OCI-M2 (cell line): Measurements from ENCODE around the gene TP63.

ENCODE experiments used
- DNase-seq: peaks from one replicate; lab custom pipeline; 2025; ENCODE audit not compliant: unreplicated experiment; lab: John Stamatoyannopoulos, UW

TP63 gene

DNA sequence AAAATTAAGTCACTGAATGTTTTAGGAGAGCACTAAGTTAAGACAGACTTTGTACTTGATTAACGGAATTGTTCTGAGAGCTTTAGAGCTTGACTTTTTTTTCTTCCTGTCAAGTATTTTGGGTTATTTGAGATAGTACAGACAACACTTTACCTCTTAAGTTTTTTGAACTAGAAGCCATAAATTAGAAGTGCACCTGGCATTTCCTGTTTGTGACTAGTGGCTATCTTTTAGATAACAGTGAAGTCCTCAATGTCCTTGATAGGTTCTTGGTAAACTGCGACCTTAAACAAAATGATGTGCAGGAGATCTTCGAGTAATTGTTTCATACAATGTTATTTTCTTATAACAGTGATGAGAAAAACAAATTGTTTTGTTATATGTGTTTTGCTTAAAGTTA, 213.9 kb downstream of the TP63 start:
- no peak for DNase-seq

DNA sequence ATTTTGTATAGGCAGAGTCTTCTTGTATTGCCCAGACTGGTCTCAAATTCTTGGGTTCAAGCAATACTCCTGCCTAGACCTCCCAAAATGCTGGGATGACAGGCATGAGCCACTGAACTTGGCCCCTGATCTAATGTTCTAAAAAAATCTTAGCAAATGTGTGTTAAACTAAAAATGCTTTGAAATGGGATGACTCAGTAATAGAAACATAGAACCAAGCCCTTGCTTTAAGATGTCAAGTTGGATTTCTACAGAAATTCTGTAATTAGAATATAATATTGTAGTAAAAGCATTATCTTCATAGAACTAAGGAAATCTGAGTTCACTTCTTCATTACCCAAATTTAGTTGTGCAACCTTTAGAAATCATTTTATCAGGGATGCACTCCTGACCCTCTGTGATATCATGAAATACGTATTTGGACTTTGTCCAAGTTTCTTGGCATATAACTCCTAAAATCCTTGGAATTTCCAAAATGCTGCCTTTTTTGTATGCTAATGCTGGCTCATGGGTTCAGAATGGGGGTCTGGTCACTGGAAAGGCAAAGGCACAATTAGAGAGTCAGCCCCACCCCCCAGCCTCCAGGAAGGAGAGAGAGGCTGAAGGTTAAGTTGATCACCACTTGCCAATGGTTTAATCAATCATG, 217.3 kb downstream of the TP63 start:
- no peak for DNase-seq

GRCh38 chr3:189849262-189849661, 218.1 kb downstream of the TP63 start:
- no peak for DNase-seq

DNA sequence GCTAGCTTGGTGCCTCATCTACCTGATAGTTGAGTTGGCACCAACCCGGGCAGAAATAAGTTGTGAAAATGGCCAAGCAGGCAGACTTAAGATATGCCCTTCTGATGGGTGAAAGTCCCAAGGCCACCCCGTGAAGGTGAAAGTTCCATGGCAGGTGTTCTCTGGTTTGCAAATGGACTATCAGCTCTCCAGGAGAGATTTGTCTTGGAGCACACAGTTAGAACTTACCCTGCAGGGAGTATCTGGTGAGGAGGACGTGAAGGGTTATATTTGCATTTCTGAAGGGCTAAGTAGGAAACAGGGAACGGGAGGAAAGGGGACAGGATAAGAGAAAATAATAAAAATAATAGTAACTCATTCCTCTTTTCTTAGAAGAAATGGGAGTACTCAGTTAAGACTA, 220.5 kb downstream of the TP63 start:
- DNase-seq: no peak

- no peak for DNase-seq
Observed at GRCh38 chr3:189853906-189854305, 222.7 kb downstream of the TP63 start.

- DNase-seq: no peak
Observed at GRCh38 chr3:189860296-189860695, 229.1 kb downstream of the TP63 start.

DNA sequence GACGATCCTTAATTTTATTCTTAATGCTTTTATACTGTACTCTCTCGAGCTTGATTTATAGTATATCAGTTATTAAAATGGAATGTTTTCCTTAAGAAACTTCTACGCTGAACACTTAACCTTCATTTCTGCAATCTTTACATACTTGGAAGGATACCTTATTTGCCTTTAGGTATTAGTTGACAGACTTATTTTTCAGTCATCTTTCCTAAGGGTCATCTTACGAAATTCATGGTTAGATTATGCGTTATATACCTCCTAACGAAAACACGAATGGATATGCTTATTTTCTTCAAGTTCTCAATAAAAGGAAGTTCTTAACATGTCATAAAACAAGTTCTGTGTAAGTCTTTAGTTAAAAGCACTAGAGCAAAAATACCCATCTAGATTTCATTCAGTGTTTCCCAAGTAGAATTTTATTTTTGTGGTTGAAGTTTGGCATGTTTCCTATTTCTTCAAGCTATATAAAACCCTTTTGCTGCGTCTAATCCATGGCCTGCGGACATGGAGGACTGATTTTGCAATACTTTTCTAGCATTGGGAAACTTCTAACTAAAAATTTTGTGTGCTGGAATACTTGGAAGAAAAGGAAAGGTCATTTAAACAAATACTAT, 231.3 kb downstream of the TP63 start:
- no peak for DNase-seq

DNA sequence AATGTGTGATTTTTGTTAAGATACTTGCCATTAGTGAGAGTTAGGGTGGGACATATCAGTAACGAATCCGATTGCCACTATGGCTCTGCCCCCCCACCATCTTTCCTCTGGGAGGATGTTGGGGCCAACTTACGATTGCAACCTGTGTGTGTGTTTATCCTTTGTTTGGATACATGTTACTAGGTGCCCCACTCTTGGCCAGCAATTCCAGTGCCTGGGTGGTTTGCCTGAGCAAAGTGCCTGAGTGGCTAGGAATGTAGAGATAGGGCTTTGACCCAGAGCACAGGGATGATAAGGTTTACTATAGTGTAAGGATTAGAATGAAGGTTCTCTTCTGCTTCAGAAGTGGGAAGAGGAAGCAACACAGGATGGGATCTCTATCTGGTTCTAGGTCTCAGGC, 231.8 kb downstream of the TP63 start:
- DNase-seq: no peak

GRCh38 chr3:189868061-189868460, 236.9 kb downstream of the TP63 start:
- no peak for DNase-seq

- DNase-seq: no peak
Observed at GRCh38 chr3:189869165-189869564, 238.0 kb downstream of the TP63 start.

DNA sequence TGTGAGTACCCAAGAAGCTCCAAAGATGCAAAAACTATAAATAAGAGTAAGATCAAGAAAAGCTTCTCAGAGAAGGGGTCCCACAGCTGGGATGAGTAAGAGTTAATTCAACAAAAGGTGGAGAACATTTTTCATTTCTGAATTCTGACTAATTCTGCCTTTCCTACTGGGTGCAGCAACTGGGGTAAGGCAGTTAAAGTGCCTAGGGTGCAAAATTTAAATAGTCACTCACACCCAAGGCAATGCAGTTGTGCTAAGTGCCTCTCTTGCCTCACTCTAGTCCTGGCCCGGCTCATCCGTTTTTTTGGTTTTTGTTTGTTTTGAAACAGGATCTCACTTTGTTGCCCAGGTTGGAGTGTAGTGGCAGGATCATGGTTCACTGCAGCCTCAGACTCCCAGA, 240.2 kb downstream of the TP63 start:
- DNase-seq: no peak

GRCh38 chr3:189883113-189883753, 252.0 kb downstream of the TP63 start:
- no peak for DNase-seq

DNA sequence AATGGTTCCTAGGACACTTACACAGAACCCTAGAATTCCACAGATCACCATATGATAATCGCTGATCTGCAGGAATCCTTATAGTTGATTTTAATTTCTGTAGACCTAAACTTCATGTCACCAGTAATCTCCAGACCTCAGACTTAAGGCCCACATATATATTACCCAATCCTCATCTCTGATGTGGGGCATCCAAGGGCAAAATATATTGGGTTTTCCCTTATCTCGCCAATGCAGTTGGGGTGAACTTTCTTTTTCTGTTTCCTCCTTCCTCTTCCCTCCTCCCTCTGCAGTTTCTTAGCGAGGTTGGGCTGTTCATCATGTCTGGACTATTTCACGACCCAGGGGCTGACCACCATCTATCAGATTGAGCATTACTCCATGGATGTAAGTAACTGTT, 259.3 kb downstream of the TP63 start:
- DNase-seq: no peak

DNA sequence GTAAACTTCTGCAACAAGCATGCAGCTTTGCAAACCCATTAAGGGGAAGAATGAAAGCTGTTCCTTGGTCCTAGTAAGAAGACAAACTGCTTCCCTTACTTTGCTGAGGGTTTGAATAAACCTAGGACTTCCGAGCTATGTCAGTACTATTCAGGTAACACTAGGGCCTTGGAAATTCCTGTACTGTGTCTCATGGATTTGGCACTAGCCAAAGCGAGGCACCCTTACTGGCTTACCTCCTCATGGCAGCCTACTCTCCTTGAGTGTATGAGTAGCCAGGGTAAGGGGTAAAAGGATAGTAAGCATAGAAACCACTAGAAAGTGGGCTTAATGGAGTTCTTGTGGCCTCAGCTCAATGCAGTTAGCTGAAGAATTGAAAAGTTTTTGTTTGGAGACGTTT, 265.3 kb downstream of the TP63 start:
- DNase-seq: no peak

DNA sequence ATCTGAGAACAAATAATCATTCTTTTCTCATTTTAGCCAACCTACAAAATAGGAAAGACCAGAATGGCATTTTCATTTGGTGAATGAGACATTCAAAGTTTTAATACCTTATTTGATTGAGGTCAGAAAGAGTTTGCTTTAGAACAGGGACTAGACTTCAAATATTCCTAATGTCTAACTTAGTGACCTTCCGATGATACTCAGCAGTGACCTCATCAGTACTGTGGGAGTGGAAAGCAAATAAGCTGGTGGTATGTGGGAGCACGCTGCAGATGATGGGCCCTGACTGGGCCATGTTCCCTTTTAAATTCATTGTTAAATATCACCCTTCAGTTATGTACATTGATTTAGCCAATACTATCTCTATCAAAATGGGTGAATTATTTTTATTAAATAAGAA, 266.2 kb downstream of the TP63 start:
- no peak for DNase-seq

- DNase-seq: no peak
Observed at GRCh38 chr3:189898559-189899153, 267.5 kb downstream of the TP63 start.

DNA sequence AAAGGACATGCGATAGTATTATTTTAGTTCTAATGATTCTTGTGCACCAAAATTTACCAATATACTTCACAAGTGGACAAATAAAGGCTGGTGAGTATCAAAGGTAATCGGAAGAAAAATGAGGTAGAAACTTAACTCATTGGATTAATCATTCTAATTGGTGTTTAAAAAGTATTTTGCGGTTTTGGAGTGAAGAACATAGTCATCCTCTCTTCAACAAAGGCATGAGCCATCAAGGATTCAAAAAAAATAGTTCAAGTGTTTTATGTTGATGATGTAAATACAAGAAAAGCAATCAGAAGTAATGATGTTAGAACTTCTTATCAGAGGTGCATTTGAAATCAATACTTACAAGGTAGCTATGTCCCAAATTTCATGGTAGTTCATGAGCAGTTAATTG, 268.0 kb downstream of the TP63 start:
- DNase-seq: no peak

- DNase-seq: no peak
Observed at GRCh38 chr3:189900578-189900977, 269.4 kb downstream of the TP63 start.

GRCh38 chr3:189901481-189901880, 270.3 kb downstream of the TP63 start:
- no peak for DNase-seq

DNA sequence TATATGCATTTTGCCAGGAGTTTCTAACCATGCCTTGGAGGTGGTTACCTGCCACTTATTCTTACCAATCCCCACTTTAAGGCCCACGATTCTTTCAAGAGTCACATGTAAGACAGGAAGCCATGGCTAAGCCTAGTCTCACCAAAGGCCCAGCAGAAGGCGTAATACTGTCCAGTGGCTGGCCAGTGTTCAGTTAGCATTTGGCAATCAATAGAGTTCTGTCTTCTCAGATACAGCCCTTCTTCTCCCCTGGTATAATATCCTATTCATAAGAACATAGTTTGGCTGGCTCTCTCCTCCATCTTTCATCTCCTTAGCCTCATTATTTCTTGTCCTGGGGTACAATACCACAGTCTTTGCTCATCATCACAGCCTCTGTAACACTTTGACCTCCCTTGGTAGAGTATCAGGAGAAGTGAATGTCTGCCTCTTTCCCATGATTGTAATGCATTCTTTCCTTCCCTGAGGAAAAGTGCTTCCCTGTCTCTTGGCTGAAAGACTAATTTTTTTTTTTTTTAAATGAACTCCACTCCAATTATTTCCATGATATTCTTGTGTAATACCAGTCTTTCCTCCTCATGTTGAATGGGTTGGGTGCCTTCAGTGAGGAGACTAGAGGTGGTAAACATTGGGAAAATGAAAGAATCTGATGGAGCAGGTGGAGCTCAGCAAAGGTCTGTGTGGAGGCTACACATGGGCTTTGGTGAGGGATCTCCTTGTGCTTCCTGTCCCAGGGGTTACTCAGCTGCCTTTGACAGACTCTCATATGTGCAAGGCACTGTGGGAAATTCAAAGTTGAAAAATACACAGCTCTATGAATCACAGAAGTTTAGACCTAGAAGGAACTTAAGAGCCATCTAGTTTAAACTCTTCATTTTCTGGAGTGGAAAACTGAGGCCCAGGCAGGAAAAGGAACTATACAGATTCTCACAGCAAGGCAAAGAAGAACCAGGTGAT, 271.3 kb downstream of the TP63 start:
- DNase-seq: no peak

DNA sequence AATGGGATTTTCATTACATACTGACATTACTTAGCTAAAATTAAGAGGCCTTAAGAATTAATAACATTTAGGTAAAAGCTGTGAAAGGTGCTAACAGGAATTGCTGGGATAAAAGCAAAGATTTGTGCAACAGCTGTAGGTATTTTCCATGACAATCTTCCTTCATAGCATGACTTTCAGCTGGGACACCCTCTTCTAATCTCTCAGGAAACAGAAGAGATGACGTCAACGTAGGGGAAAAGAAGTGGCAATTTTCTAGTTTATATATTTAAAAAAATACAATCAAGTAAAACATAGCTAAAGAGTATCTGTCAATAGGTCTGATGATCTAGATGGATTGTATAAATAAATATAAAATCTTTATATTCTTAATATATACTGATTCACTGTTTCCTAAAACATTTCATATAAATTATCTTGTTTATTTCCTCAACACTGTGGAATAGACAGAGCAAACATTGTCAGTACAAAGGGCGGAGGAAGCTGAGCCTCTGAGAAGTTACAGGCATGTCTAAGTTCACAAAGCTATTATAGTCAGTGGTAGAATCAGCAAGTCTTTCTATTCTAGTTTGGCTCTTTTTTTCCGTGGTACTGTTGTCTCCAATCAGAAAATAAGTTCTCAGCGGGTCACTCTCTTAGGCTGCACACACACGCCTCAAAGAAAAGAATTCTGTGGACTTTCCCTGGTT, 272.5 kb downstream of the TP63 start:
- no peak for DNase-seq
